NCI-H748 (cell line): ENCODE measurements around the gene SPIN3.
"Not testable (repeated sequence)": the region's sequence is repeated elsewhere in the genome, so short reads cannot be mapped to it uniquely, and the experiment has no call there.

Experiments
- DNase-seq: peaks from one replicate; lab custom pipeline; 2025; ENCODE audit not compliant: unreplicated experiment; lab: John Stamatoyannopoulos, UW

The SPIN3 gene

DNA sequence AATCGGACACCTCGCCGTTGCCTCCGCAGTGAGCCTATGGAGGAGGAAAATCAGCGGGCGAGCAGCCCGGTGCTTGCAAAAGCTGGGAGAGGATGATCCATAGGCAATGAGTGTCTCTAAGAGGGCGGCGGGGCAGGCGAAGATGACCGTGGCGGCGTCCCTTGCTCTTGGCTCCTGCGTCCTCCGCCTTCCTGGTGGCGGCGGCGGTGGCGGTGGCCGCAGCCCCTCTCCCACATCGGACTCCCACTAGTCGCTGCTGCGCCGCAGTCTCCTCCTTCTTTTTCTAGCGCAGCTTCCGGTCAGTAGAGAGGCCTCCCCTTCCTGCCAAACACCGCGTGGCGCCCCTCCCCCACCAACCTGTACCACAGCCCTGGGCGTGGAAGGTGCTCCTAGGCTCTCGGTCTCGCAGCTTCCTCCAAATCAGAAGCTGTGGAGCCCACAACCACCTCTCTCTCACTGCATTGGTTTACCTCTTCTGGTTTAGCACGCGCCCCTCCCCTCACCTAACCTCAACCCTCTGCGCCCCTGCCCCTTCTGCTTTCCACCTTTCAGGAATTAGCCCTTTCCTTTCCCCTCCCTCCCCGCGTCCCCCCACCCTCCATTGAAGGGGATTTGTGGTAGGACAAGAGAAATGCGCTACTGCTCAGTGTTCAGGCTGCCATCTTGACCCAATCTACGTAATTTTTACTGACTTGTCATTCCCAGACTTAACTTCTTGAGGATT is at the start of gene SPIN3:
SPIN3 (minus strand) TSS at position 271 of the 724 bp plus-strand sequence. CDS start 594 bp downstream, outside the sequence.
- DNase-seq = peak; percentile 97

DNA sequence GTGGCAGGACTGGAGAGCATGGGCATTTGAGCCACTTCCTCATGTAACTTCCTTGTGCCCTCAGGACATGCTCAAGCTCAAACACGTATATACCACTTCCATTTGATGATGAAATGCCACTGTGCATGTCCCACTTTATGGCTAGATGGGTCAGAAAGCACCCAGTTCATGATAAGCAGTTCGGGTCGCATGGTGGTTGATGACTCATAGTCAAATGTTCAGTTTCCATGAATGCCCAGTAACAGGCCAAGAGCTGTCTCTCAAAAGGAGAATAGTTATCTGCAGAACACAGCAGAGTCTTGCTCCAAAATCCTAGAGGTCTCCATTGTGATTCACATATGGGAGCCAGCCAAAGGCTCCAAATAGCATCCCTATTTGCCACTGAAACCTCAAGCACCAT is 48.9 kb upstream of the SPIN3 start:
- DNase-seq = no peak

DNA sequence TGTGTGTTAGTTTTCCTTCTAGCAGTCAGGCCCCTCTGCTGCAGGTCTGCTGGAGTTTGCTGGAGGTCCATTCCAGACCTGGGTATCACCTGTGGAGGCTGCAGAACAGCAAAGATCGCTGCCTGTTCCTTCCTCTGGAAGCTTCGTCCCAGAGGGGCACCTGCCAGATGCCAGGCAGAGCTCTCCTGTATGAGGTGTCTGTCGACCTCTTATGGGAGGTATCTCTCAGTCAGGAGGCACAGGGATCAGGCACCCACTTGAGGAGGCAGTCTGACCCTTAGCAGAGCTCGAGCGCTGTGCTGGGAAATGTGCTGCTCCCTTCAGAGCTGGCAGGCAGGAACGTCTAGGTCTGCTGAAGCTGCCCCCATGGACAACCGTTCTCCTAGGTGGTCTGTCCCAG is 41.9 kb upstream of the SPIN3 start:
- DNase-seq = not testable (repeated sequence)

DNA sequence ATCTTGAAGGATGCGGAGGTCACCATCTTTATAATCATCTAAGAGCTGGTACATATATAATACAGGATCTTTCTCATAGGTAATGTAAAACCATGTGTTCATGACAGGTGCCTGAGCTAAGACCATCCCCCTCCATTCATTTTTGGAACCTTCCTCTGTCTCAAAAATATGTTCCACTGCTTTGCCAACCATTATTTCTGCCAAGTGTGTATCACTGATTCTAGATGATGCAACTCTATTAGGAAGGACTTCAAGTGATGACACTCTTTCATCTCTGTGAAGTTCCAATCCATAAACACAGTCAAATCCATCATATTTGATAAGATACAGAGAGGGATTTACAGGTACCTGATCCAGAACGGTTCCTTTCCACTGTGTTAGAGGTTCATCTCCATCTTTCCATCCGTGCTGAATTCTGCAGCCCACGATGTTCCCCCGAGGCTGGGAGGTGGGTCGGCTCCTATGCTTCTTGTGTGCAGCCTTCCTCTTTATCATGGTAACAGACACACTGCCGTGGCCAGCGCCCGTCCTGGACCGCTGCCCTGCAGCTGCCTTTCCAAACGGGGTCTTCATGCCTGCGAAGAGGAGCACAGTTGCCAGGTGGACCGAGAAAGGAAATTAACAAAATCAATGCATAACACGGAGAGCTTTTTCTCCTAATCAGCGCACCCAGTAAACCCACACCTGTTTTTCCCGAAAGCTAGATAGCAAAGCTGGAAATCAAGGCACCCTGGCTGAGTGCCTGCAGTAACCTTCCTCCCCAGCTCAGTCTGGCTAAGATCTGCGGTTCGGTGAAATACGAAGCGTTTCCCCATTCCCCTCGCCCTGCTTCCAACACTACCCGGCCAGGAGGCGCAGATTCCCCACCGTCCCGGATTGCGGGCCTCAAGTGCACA is 718 bp downstream of the SPIN3 start:
- DNase-seq = peak; percentile 70

DNA sequence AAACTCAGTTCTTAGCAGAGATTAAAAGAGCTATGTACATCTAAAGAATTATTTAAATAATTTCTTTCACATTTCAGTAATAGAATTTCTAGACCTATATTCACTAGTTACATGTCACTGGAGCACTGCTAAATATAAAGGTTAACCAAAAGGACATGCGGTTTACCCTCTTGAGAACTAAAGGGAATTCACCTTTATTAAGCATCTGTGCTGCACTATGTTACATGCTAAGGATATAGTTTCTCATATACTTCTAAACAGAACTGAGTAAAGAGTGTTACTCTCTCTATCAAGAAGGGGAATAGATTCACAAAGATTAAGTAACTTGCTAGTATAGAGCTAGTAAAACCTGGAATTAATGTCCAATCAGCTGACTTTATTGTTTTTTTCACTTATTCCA is 7.6 kb downstream of the SPIN3 start:
- DNase-seq = no peak

DNA sequence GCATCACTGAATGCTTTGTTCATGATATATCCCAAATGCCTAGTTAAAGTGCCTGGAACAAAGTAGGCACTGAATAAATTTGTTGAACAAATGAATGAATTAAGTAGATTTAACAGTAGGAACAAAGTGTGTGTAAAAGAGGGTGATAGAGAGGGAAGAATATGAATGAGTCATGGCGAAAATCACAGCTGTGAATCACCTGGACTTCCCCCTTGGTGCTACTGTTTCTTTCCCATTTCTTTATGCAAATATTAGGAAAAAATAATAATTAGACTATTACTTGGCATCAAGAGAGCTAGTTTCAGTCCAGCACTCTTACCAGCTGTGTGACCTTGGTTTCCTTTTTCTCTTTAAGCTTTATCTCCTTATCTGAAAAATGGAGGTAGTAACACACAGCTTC is 9.2 kb downstream of the SPIN3 start:
- no peak for DNase-seq

DNA sequence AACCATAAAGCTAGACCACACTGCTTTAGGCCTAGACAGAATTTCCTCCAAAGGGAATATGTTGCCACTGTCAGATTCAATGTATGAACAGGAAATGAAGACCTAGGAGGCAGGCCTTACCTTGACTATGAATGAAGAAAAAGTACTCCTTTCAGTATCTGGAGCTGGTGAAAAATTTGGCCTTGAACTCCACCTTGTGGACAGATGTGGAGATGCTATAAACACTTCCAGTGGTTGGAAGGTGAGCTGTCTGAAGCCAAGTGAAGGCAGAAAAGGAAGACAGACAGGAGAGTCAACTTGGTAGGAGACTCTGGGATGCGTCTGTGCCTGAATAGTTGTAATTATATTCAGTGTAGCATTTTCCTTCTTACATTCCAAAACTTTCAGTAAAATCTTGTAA is 17.2 kb downstream of the SPIN3 start:
- peak; percentile 59 for DNase-seq

DNA sequence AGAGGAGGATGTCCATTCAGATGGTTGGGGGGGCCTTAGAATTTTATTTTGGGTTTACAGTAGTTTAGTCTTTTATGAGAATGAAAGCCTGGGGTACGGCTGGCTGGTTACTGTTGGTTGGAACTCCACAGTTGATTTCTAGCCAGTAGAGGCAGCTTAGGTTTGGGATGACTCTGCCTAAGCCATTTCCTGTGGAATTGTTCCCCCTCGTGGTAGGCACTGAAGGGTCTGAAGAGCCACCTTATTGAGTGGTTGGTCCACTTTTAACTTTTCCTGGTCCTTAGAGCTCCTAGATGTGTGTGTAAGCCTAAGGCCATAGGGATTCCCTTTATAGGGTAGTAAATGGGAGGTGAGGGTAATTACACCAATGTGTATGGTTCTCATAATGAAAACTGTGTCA is 19.7 kb downstream of the SPIN3 start:
- DNase-seq = no peak

DNA sequence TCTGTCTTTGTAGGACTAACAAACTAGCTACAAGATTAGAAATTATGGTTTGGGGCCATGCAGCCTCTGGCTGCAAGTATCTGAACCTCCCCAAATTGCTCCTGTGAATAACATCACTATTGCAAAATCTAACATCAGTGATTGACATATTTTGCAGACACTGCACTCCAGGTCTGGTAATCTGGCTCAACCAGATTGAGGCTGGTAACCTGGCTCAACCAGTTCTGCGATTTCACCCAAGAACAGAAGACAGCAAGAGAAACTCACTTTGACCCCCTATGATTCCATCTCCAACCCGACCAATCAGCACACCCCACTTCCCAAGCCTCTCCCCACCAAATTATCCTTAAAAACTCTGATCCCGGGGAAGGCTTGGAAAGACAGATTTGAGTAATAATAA is 20.9 kb downstream of the SPIN3 start:
- DNase-seq = no peak

DNA sequence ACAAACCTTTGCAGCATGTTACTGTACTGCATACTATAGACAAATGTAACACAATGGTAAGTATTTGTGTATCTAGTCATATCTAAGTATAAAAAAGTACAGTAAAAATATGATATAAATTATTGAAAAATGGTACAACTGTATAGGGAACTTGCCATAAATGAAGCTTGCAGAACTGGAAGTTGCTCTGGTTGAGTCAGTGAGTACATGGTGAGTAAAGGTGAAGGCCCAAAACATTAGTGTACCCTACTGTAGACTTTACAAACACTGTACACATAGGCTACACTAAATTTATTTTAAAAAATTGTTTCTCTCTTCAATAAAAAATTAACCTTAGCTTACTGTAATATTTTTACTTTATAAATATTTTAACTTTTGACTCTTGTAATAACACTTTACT is 25.8 kb downstream of the SPIN3 start:
- no peak for DNase-seq

DNA sequence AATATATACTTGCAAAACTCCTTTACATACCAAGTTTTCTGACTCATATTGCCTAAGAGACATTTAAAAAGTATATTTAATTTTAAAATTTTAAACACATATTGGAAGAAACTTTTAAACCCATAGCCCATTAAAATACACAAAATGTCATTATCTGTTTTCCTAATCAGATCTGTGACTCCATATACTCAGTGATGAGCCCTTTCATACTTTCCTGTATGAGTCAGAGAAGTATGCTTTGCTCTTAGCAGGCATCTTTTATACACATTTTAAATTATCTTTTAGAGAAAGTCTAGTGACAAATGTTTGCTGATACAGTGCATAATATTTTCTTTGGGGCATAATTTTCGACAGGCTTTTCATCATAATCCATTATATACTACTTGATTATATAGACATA is 26.4 kb downstream of the SPIN3 start:
- DNase-seq = no peak

DNA sequence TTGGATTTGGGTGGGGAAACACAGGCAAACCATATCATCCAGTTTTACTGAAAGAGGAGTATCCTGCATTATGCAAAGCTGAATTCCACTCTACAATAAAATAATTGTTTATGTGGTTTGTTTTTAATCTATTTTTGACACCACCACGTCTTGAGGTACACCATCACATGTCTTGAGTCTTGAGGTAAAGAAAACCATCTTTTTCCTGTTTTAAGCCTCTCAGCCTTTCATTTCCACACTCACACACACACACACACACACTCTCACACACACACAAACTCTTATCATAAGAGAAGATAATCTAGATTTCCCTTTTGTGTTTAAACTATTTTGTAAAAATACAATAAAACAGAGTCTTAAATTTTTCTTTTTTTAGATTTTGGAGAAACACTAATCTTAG is 32.0 kb downstream of the SPIN3 start:
- no peak for DNase-seq

DNA sequence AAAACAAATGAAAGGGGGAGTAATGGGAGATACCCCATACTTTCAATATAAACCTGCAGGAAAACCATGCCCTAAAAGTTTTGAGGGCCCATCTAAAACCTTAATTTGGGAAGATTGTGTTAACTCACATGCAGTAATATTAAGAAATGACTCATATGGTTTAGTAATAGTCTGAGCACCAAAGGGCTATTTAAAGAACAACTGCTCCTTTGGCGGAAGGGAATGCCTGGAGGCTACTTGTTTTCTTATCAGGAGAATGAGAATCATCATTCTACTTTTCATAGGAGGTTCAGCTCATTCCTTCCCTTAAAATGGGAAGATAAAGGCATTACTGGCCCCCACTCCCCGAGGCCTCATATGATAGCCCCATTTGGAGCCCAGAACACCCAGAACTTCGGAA is 47.6 kb downstream of the SPIN3 start:
- no peak for DNase-seq

DNA sequence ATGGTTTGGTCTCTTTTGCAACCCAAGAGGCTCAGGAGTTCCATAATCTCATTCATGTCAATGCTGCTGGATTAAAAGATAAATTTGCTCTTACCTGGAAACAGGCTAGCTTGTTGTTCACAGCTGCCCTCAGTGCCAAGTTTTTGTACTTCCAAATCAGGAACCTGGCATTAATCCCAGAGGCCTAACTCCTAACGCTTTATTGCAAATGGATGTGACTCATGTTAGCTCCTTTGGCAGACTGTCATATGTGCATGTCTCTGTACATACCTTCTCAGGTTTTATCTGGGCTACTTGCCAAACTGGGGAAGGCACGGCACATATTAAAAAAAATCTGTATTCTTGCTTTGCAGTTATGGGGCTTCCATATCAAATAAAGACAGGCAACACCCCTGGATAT is 49.1 kb downstream of the SPIN3 start:
- DNase-seq = peak; percentile 48

DNA sequence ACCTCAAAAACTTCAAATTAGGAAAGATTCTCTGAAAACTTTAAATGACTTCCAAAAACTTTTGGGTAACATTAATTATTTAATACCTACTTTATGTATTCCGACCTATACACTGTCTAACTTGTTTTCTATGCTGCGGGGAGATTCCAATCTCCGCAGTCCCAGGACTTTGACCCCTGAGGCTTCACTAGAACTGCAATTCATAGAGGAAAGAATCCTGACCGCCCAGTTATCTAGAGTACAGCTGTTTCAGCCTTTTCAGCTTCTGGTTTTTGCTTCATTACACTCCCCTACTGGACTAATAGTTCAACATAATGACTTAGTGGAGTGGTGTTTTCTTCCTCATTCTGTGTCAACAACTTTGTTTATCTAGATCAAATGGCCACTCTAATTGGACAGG is 50.1 kb downstream of the SPIN3 start:
- DNase-seq = not testable (repeated sequence)

DNA sequence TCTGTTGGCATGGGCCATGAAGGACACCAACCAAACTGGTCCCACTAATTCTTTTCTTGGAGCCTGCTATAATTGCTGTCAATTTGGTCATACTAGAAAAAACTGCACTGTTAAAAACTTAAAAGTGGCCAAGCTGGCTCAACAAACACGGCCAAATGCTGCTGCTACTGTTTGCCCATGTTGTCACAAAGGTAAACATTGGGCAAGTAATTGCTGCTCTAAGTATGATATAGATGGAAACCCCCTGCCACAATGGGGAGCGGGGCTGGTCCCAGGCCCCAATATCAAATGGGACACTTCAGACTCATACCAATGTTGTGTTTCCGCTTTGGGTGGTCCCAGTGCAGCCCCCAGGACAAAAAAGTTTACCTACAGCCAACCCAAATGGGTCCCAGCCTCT is 52.1 kb downstream of the SPIN3 start:
- peak; percentile 2 for DNase-seq
